IgD-negative memory B cell (primary cell): ENCODE measurements around the gene PRR5L. TPM values are rescaled to one million over a fixed set of nuclear protein-coding genes. Genes with fewer than 3 reads are reported as not detected.

Experiments used
- H3K27ac Mint-ChIP-seq, 3 donors: one replicate each; pipeline ENCODE4 v1.8.0; 2020 to 2022; ENCODE audit warnings: mild to moderate bottlenecking in 3 of 3, mixed read lengths in 3 of 3, moderate library complexity in 1 of 3
- H3K27me3 Mint-ChIP-seq: one replicate; pipeline ENCODE4 v1.8.0; 2021; ENCODE audit warnings: mixed read lengths
- H3K36me3 Mint-ChIP-seq: one replicate; pipeline ENCODE4 v1.8.0; 2020; ENCODE audit warnings: mild to moderate bottlenecking, mixed read lengths
- H3K4me1 Mint-ChIP-seq, 3 donors: one replicate each; pipeline ENCODE4 v1.8.0; 2020 to 2022; ENCODE audit warnings: mixed read lengths in 3 of 3, mild to moderate bottlenecking in 1 of 3
- H3K4me3 Mint-ChIP-seq, 4 donors: one replicate each; pipeline ENCODE4 v1.8.0; 2020 to 2022; ENCODE audit warnings: mild to moderate bottlenecking in 4 of 4, mixed read lengths in 4 of 4, moderate library complexity in 3 of 4
- H3K9me3 Mint-ChIP-seq, 3 donors: one replicate each; pipeline ENCODE4 v1.8.0; 2020 to 2021; ENCODE audit warnings: mixed read lengths in 3 of 3, mild to moderate bottlenecking in 1 of 3
- polyA plus RNA-seq: library from polyadenylated mRNA; unstranded; fragments of 300-500 nt; fragmentation: Illumina TruSeq; gene quantifications from one replicate; pipeline ENCODE4 v1.2.3, GENCODE V29; 2021

PRR5L gene
- polyA plus RNA-seq, 1 donor from 2014 or later = 1.2 TPM

DNA sequence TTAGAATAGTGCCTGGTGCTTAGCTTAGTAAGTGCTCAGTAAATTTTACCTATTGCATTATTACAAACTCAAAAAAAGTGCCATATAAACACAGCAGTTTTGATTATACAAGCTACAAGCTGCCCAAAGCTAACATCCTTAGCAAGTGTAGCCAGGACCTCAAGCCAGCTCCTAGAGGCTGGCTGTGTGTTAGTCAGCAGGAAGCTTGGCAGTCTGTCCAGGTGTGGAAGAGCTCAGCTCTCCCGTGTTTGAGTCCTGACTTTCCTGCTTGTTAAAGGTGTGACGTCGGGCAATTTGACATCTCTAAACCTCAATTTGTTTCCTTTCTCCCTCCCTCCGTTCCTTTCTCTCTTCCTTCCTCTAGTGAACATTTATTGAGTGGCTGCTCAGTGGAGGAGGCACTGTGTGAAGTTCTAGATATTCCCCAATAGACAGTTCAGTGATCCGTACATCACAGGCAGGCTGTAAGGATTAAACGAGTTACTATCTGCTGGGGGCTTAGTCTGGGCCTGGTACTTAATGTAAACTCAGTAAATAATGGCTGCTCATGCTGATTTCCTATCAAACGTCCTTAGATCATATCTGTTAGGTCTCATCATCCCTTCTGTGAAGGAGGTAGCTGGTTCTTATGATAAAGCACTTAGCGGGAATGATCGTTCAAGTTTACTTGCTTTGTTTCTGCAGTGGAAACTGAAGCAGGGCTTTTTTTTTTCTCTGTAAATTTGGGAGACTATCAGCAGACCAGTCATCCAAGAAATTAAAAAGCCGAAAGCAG is 68.7 kb downstream of the PRR5L start:
- Mint-ChIP-seq H3K27me3 (peaks cover 7% of the 10 kb centered on the region), H3K4me1 (peaks cover 11 to 13% (median 11%) of the 10 kb centered on the region in 3 donors), H3K36me3 (no peaks in the 10 kb centered on the region), H3K4me3 (no peak overlapping the region), H3K27ac (peak overlapping the region in 1 of 3 donors; percentile 59), H3K9me3 (no peaks in the 10 kb centered on the region)

DNA sequence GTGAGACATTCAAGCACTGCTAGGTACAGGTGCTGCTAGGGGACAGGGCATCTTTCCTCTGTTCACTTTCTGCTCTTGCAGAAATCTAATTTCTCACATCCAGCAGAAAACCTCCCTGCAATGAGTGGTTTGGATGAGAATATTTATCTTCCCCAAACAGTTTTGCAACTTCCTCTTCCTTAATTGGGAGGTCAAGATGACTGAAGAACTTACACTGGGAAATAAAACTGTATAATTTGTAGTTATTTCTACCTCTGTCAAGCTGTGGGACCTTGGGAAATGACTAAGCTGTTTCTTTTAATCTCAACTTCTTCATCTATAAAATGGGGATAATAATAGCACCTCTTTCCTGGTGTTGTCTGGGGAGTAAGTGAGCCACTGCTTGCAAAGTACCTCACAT is 69.8 kb downstream of the PRR5L start:
- peaks cover 2 to 4% (median 3%) of the 10 kb centered on the region in 3 donors for H3K4me1 Mint-ChIP-seq
- no peaks in the 10 kb centered on the region for H3K9me3 Mint-ChIP-seq
- H3K27me3 Mint-ChIP-seq = peaks cover 8% of the 10 kb centered on the region
- H3K36me3 Mint-ChIP-seq = no peaks in the 10 kb centered on the region
- H3K4me3 Mint-ChIP-seq = no peak overlapping the region
- no peak overlapping the region for H3K27ac Mint-ChIP-seq

DNA sequence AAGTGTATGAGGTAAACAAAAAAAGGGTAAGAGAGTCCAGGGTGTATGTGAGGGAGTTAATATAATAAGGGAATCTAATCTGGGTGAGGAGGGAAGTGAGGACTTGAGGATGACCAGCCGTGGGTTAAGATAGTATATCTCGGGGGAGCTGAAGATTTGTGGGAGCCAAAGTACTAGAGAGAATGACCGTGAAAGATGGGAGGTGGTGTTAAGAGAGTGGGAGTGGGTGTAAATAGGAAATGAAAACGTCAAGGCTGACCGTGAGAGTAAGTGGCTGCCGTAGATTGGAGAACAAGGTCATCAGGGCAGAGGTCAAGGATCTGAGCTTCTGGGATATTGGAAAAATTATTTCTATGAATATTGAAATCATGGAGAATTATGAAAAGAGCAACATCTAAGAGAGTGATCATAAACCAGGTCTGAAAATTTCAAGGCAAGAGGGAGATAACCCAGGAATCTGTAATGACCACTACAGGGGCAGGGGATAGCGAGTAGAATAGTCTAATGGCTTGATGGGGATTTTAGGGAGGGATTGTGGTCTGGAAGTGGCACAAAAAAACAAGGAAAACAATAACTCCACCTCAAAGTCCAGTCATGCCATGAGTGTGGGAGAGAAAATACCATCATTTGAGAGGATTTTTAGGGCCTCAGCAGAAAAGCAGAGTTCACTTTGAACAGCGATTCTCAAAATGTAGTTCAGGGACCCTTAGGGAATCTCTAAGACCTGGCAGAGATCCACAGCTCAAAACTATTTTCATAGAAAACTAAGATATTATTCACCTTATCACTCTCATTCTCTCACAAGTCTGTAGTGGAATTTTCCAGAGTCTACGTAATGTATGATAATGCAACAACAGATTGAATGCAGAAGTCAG is 72.0 kb downstream of the PRR5L start:
- Mint-ChIP-seq H3K4me3 (no peak overlapping the region), H3K27me3 (peaks cover 18% of the 10 kb centered on the region), H3K9me3 (no peaks in the 10 kb centered on the region), H3K36me3 (no peaks in the 10 kb centered on the region), H3K27ac (no peak overlapping the region), H3K4me1 (peaks cover 0 to 4% (median 2%) of the 10 kb centered on the region in 3 donors)

DNA sequence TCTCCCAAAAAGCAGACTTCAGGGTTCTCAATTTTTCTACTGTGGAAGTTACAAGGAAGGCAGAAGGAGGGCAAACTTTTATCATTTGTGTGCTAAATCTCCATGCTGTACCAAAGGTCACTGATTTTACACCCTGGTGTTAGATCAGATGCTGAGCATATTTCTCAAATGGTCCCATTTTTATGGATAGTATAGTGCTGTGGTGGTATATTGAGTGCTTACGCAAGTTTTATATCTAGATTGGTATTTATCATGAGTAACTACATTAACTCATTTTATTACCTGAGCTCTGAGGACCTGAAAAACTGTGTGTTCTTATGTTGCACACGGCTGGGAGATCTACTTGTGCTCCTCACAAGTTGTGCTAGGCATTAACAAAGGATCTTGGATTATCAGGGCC is 75.1 kb downstream of the PRR5L start:
- peaks cover 1 to 4% (median 3%) of the 10 kb centered on the region in 3 donors for H3K4me1 Mint-ChIP-seq
- no peak overlapping the region for H3K27ac Mint-ChIP-seq
- peaks cover 43% of the 10 kb centered on the region for H3K27me3 Mint-ChIP-seq
- H3K36me3 Mint-ChIP-seq = no peaks in the 10 kb centered on the region
- H3K9me3 Mint-ChIP-seq = no peaks in the 10 kb centered on the region
- no peak overlapping the region for H3K4me3 Mint-ChIP-seq

DNA sequence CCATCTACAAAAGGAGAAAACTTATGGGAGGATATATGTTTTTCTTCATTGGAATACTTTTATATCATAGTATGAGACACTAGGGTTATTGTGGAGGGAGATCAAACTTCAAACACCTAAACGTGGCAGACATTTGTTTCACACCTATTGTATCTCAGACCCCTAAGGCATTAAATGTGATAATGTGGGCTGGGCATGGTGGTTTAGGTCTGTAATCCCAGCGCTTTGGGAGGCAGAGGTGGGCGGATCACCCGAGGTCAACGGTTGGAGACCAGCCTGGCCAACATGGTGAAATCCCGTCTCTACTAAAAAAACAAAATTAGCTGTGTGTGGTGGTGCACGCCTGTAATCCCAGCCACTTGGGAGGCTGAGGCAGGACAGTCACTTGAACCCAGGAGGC is 75.5 kb downstream of the PRR5L start:
- Mint-ChIP-seq H3K27me3 (peaks cover 47% of the 10 kb centered on the region), H3K4me1 (peaks cover 1 to 4% (median 3%) of the 10 kb centered on the region in 3 donors), H3K27ac (no peak overlapping the region), H3K36me3 (no peaks in the 10 kb centered on the region), H3K4me3 (no peak overlapping the region), H3K9me3 (no peaks in the 10 kb centered on the region)

GRCh38 chr11:36372101-36372771 is 76.1 kb downstream of the PRR5L start:
- no peaks in the 10 kb centered on the region for H3K36me3 Mint-ChIP-seq
- no peak overlapping the region for H3K27ac Mint-ChIP-seq
- no peak overlapping the region for H3K4me3 Mint-ChIP-seq
- peaks cover 50% of the 10 kb centered on the region for H3K27me3 Mint-ChIP-seq
- no peaks in the 10 kb centered on the region for H3K9me3 Mint-ChIP-seq
- H3K4me1 Mint-ChIP-seq = peaks cover 1 to 7% (median 3%) of the 10 kb centered on the region in 3 donors

- Mint-ChIP-seq H3K4me3 (peak overlapping the region in 1 of 4 donors; percentile 52), H3K4me1 (peaks cover 7 to 15% (median 10%) of the 10 kb centered on the region in 3 donors), H3K36me3 (no peaks in the 10 kb centered on the region), H3K9me3 (no peaks in the 10 kb centered on the region), H3K27ac (no peak overlapping the region), H3K27me3 (peaks cover 59% of the 10 kb centered on the region)
Measured at GRCh38 chr11:36373016-36374010, 77.2 kb downstream of the PRR5L start.

- peaks cover 7 to 18% (median 12%) of the 10 kb centered on the region in 3 donors for H3K4me1 Mint-ChIP-seq
- no peaks in the 10 kb centered on the region for H3K36me3 Mint-ChIP-seq
- peak overlapping the region in 1 of 4 donors; percentile 51 for H3K4me3 Mint-ChIP-seq
- no peaks in the 10 kb centered on the region for H3K9me3 Mint-ChIP-seq
- H3K27ac Mint-ChIP-seq = no peak overlapping the region
- peaks cover 69% of the 10 kb centered on the region for H3K27me3 Mint-ChIP-seq
Measured at GRCh38 chr11:36374726-36375125, 78.6 kb downstream of the PRR5L start.

- H3K4me1 Mint-ChIP-seq = peaks cover 7 to 19% (median 12%) of the 10 kb centered on the region in 3 donors
- no peaks in the 10 kb centered on the region for H3K36me3 Mint-ChIP-seq
- H3K9me3 Mint-ChIP-seq = no peaks in the 10 kb centered on the region
- H3K27me3 Mint-ChIP-seq = peaks cover 68% of the 10 kb centered on the region
- peak overlapping the region; percentile 28 to 90 (median 56) for H3K4me3 Mint-ChIP-seq
- H3K27ac Mint-ChIP-seq = peak overlapping the region in 1 of 3 donors; percentile 35
Measured at GRCh38 chr11:36375353-36376008, 79.4 kb downstream of the PRR5L start.

DNA sequence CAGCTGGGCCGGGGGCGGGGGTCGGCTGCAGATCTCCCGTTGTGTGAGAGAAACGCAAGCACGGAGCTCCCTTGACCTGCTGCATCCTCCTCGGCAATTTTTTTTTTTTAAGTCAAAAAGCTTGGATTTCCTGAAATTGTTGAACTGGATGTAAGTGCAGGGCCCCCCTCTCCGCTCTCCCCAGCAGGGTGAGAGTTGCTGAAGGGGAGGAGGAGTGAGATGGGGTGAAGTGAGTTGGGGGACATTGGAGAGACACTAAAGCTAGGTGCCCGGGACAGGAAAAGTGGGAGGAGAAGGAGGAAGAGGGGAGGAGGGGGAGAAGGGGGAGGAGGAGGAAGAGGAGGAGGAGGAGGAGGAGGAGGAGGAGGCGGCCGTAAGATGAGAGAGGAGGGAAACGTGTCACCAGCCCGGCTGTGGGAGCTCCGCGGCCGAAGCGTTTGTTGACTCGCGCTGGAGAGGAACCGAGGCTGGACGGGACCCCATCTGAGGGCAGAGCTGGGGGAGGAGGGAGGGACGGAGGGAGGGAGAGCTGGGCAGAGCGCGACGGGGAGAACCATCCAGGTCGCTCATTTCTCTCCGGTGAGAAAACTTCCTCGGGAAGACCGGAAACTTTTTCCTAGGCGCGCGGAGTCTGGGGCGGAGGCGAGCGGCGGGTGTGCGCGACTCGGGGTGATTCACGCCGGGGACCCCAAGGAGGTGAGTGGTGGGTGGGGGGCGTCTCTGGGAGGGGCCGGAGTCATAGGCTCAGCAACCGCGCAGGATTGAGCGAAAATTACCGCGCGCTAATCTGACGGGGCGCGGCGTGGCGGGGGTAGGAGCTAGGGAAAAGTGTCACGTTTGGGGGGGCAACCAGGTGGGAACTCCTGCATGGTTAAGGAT is 80.2 kb downstream of the PRR5L start:
- H3K4me3 Mint-ChIP-seq = peak overlapping the region; percentile 81 to 95 (median 88)
- peaks cover 63% of the 10 kb centered on the region for H3K27me3 Mint-ChIP-seq
- H3K4me1 Mint-ChIP-seq = peaks cover 7 to 24% (median 12%) of the 10 kb centered on the region in 3 donors
- no peaks in the 10 kb centered on the region for H3K9me3 Mint-ChIP-seq
- H3K36me3 Mint-ChIP-seq = no peaks in the 10 kb centered on the region
- H3K27ac Mint-ChIP-seq = peak overlapping the region in 1 of 3 donors; percentile 35

DNA sequence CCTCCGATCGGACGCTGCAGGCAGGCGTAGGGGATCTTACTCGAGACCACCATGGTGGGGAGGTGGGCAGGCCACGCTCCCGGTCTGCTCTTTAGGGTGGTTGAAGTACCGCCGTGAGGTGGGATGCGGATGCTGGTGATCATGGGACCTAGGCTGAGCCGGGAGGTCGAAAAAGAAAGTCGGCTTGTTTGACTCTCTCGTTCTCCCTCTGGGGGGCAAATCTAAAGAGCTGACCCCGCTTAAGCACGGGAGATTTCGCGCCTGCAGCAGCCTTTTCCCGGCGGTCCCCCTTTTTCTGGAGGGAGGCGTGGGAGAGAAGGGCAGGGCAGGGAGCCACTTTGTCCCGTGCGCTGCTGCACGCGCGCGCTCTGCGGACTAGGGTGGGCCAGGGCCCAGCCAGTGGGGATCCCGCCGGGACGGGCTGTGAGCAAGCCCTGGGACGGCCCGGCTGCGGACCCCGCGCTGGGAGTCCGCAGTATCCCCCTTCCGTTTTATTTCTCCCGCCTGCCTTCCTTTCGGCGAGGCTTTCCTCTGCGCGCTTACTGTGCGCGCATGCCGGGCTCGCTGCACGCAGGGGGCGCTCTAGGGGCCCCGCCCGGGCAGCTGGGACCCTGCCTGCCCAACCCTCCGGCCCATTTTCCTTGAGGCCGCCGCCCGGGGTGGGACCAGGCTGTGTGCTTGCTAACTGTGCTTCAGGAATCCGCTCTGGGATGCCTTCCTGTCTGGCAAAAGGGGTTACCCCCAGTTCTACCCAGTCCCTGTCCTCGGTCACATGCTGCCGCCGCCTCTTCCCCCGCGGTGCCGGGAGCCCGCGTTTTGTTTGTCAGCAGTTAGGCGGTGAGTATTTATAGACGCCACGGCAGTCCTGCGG is 81.0 kb downstream of the PRR5L start:
- Mint-ChIP-seq H3K36me3 (no peaks in the 10 kb centered on the region), H3K27ac (peak overlapping the region in 1 of 3 donors; percentile 59), H3K27me3 (peaks cover 60% of the 10 kb centered on the region), H3K4me3 (peak overlapping the region; percentile 85 to 95 (median 92)), H3K9me3 (no peaks in the 10 kb centered on the region), H3K4me1 (peaks cover 7 to 25% (median 12%) of the 10 kb centered on the region in 3 donors)
